Heart left ventricle (tissue), 16 donors: ENCODE data around the gene RPTOR. TPM values are rescaled to one million over a fixed set of nuclear protein-coding genes. Genes with fewer than 3 reads are reported as not detected.

Experiments
- ATAC-seq, 4 donors: fragments of 200-7000 bp; cut with Tn5 transposase; one replicate each; pipeline ENCODE4 v1.9.1; 2020 to 2022; ENCODE audit warnings: moderate library complexity in 4 of 4, mild to moderate bottlenecking in 3 of 4, moderate number of reproducible peaks in 1 of 4
- DNase-seq, 5 donors: peaks; one replicate each; pipeline ENCODE4 v3.0.0-alpha.2; 2020
- H3K27ac ChIP-seq, 12 donors: fragments of 200-600 bp; sonication (generic) in 4 of 12; one replicate each; pipeline versions ENCODE4 v1.5.0 to v1.8.0; 2016 to 2022; ENCODE audit warnings: mild to moderate bottlenecking in 2 of 12
- H3K27me3 ChIP-seq, 9 donors: fragments of 200-600 bp; sonication (generic) in 2 of 9; one replicate each; pipeline versions ENCODE4 v1.5.1 to v1.8.0; 2016 to 2022; ENCODE audit warnings: mild to moderate bottlenecking in 3 of 9
- H3K36me3 ChIP-seq, 9 donors: fragments of 200-600 bp; sonication (generic) in 2 of 9; one replicate each; pipeline versions ENCODE4 v1.5.0 to v1.8.0; 2018 to 2022; ENCODE audit warnings: mild to moderate bottlenecking in 2 of 9
- H3K4me1 ChIP-seq, 12 donors: fragments of 200-600 bp; sonication (generic) in 4 of 12; one replicate each; pipeline versions ENCODE4 v1.5.0 to v1.8.0; 2016 to 2022; ENCODE audit warnings: mild to moderate bottlenecking in 3 of 12
- H3K4me3 ChIP-seq, 12 donors: fragments of 200-600 bp; sonication (generic) in 4 of 12; one replicate each; pipeline versions ENCODE4 v1.5.0 to v1.8.0; 2017 to 2022; ENCODE audit warnings: mild to moderate bottlenecking in 9 of 12, moderate library complexity in 4 of 12
- H3K9me3 ChIP-seq, 12 donors: fragments of 200-600 bp; sonication (generic) in 4 of 12; one replicate each; pipeline versions ENCODE4 v1.5.0 to v1.8.0; 2016 to 2022; ENCODE audit warnings: mild to moderate bottlenecking in 1 of 12
- CTCF ChIP-seq, 12 donors: fragments of 200-600 bp; sonication (generic) in 4 of 12; IDR thresholded peaks; one replicate each; pipeline versions ENCODE4 v1.5.0 to v1.8.0; 2018 to 2022; ENCODE audit warnings: antibody characterized with exemption in 12 of 12, mild to moderate bottlenecking in 5 of 12
- POLR2A ChIP-seq, 2 donors: fragments of 450-650 bp; IDR thresholded peaks; one replicate each; pipeline ENCODE4 v1.6.1; 2017; ENCODE audit warnings: antibody characterized with exemption in 2 of 2, mild to moderate bottlenecking in 2 of 2, moderate library complexity in 2 of 2
- WGBS, 4 donors: extraction: QIAGEN DNeasy Blood & Tissue Kit in 2 of 4; methylation state at CpG; one replicate each; pipeline versions ENCODE4 v1.1.5 to v1.1.7; 2013 to 2018; 5-methylcytosine and 5-hydroxymethylcytosine counted together
- intact Hi-C, 10 donors: fragments of 100-400 bp; cut with DNase I; formaldehyde crosslinking; loops; one replicate each; pipeline versions ENCODE4 v1.11.1 to v1.14.2; 2022
- polyA plus RNA-seq, 2 donors: library from polyadenylated mRNA; stranded (reverse); fragments of 200-250 nt; gene quantifications; one replicate each; pipeline ENCODE4 v1.2.3, GENCODE V29; 2013
- total RNA-seq, 9 donors: library from RNA; depleted of rRNA in 2 of 9; stranded (reverse); fragments of >200 nt in 2 of 9; fragmentation: NEBNext Ultra II Directional in 3 of 9; extraction: Animal tissue kit (Norgen Biotek cat#: 25700) in 3 of 9; gene quantifications; one replicate each; pipeline versions ENCODE4 v1.1.0 to v1.2.4, GENCODE V29; 2016 to 2023
- donor health status: ischemic (EF 13 %, LVEDD 7.1; RV severe dilation, severe dysfunction).
- donor health status: healthy with polysubstance abuse.
- donor health status: DM: no; HTN: yes; CAD: no.
- donor health status: DM: no; HTN: no; CAD: no.
- donor health status: ischemic (EF 25% LVEDD 6.9; RV normal size, moderate dysfunction).
- donor health status: ischemic (EF 25% LVEDD 5.7; RV mildly dilated, moderate dysfunction).
- donor health status: healthy.
- donor health status: DM: yes; HTN: yes; CAD: no.
- donor health status: ischemic (EF 35%, LVEDD 5.7; RV mildly dilated, moderate dysfunction).
- donor health status: nonischemic (EF 11% LVEDD 7.7; RV severe dilation, severe dysfunction).
- donor health status: DM: yes; HTN: yes; CAD: no.
- donor health status: PGD.
- donor health status: ischemic (EF 29% LVEDD 5.4; RV normal size, mild dysfunction).
- donor health status: nonischemic (EF 23%, LVEDD 6.1; RV moderate dilation, normal function).

The RPTOR gene
- total and polyA plus RNA-seq, 11 donors: 14.7 to 31.7 (median 26.0) TPM

GRCh38 chr17:80779961-80780380, 235.3 kb downstream of the RPTOR start:
- Histone ChIP-seq H3K27ac (peak overlapping the region in 1 of 12 donors; percentile 21), H3K4me1 (peaks cover 0 to 48% (median 6%) of the 10 kb centered on the region in 12 donors), H3K9me3 (no peaks in the 10 kb centered on the region), H3K4me3 (peak overlapping the region in 1 of 12 donors; percentile 17), H3K36me3 (peaks cover 0 to 16% (median 0%) of the 10 kb centered on the region in 9 donors), H3K27me3 (no peaks in the 10 kb centered on the region)
- DNase-seq (peak in 1 of 5 donors; percentile 58), ATAC-seq (peak in 3 of 4 donors; percentile 9 to 75 (median 58))
- TF ChIP-seq POLR2A (IDR thresholded peaks at IDR 0.05) (no peak), CTCF (IDR thresholded peaks at IDR 0.05) (no peak)
- 75 to 81% (median 78%) methylated on average over 16 of the region's 16 CpGs for WGBS, 4 donors
- intact Hi-C loops: no loop called here

GRCh38 chr17:80780381-80781198, 236.0 kb downstream of the RPTOR start:
- 81 to 88% (median 85%) methylated on average over 18 to 19 of the region's 19 CpGs for WGBS, 4 donors
- peak overlapping the region in 1 of 12 donors; percentile 17 for H3K4me3 ChIP-seq

DNA sequence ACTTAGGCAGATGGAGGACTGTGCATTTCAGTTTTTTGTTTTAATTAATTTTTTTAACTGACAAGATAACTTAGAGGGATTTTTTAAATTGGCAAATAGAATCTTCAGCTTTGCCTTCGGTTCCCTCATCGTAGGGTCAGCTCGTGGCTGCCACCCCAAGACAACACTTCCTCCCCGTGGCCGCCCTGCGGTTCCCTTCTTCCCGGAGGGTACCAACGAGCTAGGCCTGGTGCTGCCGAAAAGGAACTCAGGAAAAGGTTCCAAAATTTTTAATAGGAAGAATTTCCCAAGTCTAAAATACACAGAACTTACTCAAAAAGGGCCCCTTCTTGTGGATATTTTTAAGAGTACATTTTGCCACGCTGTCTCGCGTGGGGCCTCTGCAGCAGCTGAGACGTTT, 236.6 kb downstream of the RPTOR start:
- DNase-seq: no peak
- Histone ChIP-seq H3K27me3 (no peaks in the 10 kb centered on the region), H3K9me3 (no peaks in the 10 kb centered on the region), H3K4me3 (peak overlapping the region in 1 of 12 donors; percentile 17), H3K4me1 (peaks cover 0 to 44% (median 6%) of the 10 kb centered on the region in 12 donors), H3K36me3 (peaks cover 0 to 16% (median 0%) of the 10 kb centered on the region in 9 donors), H3K27ac (peak overlapping the region in 3 of 12 donors; percentile 27 to 59 (median 29))
- 85 to 91% (median 88%) methylated on average over 13 of the region's 13 CpGs for WGBS, 4 donors
- no peak for ATAC-seq
- TF ChIP-seq POLR2A (IDR thresholded peaks at IDR 0.05) (no peak), CTCF (IDR thresholded peaks at IDR 0.05) (no peak)
- intact Hi-C loops: no loop called here

More at GRCh38 chr17:80780381-80781198, 236.0 kb downstream of the RPTOR start:
- H3K36me3 ChIP-seq: peaks cover 0 to 16% (median 0%) of the 10 kb centered on the region in 9 donors
- H3K27me3 ChIP-seq: no peaks in the 10 kb centered on the region
- no peaks in the 10 kb centered on the region for H3K9me3 ChIP-seq
- H3K4me1 ChIP-seq: peaks cover 0 to 44% (median 6%) of the 10 kb centered on the region in 12 donors
- DNase-seq: no peak
- no peak for ATAC-seq
- TF ChIP-seq POLR2A (IDR thresholded peaks at IDR 0.05): no peak
- intact Hi-C loops: no loop called here
- H3K27ac ChIP-seq: peak overlapping the region in 2 of 12 donors; percentile 21 to 59

DNA sequence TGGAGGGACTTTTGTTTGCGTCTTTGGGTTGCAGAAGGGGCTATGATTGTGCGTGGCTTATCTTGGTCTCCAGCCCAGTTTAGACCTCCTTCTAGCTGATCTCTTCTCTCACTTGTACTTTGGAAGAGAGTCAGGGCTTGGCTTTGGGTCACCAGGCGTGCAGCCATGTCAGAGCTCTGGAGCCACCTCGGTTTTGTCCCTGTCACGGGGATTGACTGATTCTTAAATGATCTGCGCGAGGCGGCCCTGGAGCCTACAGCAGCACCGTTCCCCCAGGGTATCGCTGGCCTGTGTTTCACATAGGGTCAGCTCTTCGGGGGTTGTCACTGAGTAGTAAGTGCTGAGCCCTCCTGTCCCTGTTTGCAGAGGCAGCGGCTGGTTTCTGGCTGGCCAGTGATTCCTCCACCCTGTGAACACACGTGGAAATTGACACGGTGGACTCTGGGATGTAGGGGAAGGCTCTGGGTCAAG, 237.2 kb downstream of the RPTOR start:
- H3K36me3 ChIP-seq: peaks cover 0 to 13% (median 0%) of the 10 kb centered on the region in 9 donors
- H3K9me3 ChIP-seq: no peaks in the 10 kb centered on the region
- H3K27ac ChIP-seq: peak overlapping the region in 4 of 12 donors; percentile 15 to 71 (median 44)
- no peak overlapping the region for H3K4me3 ChIP-seq
- H3K27me3 ChIP-seq: no peaks in the 10 kb centered on the region
- intact Hi-C loops: no loop called here
- DNase-seq (no peak), ATAC-seq (peak; percentile 43 to 56 (median 51))
- peaks cover 0 to 44% (median 6%) of the 10 kb centered on the region in 12 donors for H3K4me1 ChIP-seq
- 67 to 84% (median 81%) methylated on average over 14 of the region's 14 CpGs for WGBS, 4 donors
- TF ChIP-seq POLR2A (IDR thresholded peaks at IDR 0.05) (no peak), CTCF (IDR thresholded peaks at IDR 0.05) (no peak)
